Measurements from ENCODE around the gene HSFX3.

HSFX3 gene

DNA sequence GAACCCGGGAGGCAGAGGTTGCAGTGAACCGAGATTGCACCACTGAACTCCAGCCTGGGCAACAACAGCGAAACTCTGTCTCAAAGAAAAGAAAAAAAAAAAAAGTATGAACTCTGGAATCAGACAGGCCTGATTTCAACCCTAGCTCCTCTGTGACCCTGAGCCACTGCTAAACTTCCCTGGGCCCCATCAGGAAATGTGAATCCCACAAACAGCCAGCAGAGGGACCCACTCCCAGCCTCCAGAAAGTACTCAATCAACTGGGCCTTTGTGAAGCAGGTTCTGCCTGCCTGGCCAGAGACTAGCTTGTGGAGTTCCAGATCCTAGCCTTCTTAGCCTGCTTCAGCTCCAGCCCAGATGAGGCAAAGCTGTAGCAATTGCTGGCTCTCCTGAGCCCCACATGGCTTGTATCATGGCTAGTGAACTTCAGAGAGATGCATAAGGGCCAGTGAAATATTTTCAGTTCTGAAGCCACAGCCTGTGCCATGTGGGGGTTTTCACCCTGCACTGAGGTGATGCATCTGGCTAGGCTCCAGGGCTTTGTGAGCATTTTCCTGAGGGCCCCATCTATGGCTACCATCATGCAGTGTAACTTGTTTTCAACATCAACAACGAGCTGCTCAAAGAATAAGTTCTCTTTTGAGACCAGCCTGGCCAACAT lies 37.4 kb downstream of the HSFX3 start:
- TF ChIP-seq, protein P1, sequence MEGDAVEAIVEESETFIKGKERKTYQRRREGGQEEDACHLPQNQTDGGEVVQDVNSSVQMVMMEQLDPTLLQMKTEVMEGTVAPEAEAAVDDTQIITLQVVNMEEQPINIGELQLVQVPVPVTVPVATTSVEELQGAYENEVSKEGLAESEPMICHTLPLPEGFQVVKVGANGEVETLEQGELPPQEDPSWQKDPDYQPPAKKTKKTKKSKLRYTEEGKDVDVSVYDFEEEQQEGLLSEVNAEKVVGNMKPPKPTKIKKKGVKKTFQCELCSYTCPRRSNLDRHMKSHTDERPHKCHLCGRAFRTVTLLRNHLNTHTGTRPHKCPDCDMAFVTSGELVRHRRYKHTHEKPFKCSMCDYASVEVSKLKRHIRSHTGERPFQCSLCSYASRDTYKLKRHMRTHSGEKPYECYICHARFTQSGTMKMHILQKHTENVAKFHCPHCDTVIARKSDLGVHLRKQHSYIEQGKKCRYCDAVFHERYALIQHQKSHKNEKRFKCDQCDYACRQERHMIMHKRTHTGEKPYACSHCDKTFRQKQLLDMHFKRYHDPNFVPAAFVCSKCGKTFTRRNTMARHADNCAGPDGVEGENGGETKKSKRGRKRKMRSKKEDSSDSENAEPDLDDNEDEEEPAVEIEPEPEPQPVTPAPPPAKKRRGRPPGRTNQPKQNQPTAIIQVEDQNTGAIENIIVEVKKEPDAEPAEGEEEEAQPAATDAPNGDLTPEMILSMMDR (IDR thresholded peaks at IDR 0.05; ENCODE audit: control extremely low read depth, extremely low read depth, low read depth, missing control alignments): peak; percentile 45
- CTCF ChIA-PET: interaction anchor here (0.7 to 2.7 kb wide), 13 partner anchors 9 to 1583 kb away, joined by 3 to 18 read pairs (median 4); no protein-coding TSS in a partner anchor
- POLR2A ChIA-PET: no interaction called here
- DNase-seq (ENCODE audit: extremely low spot score): peak; percentile 46

DNA sequence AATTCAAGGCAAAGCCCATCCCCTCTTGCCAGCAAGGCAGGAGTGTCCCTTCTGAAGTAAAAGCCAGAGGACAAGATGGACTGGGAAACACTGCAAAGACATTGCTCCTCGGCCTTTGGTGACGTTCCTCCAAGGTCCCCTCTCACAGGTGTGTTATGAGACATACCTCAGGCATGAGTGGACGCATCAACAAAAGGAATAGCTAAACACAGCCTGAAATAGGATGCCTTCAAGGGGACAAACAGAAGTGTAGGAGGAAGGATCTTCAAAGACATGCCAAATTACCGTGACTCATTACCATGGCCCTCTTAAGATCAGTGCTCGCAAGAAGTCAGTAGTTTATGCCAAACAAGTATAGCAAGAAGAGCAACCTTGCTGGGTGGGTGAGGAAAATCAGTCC lies 38.6 kb downstream of the HSFX3 start:
- CTCF ChIA-PET: interaction anchor here (1.0 to 2.7 kb wide), 5 partner anchors 10 to 1582 kb away, joined by 3 to 18 read pairs (median 5); no protein-coding TSS in a partner anchor
- DNase-seq (ENCODE audit: extremely low spot score): no peak
- POLR2A ChIA-PET: no interaction called here
- TF ChIP-seq, protein P1 (IDR thresholded peaks at IDR 0.05; ENCODE audit: control extremely low read depth, extremely low read depth, low read depth, missing control alignments): no peak

DNA sequence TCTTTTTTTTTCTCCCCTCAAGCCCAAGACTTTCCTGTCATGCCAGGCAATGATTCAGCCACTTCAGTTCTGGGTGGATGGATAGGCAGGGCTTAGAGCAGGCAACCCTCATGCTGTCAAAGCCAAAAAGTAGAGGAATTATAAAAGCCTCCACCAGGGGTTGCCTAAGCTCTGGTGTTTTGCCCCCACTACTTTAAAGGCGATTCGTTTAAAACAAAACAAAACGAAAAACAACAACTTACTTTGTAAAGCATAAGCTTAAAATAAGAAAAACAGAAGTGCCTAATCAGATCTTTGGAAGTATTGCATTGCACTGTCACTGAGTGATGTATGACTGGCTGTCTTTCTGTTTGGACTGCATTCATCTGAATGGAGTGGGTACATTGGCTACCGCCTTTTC lies 39.3 kb downstream of the HSFX3 start:
- no peak for DNase-seq (ENCODE audit: extremely low spot score)
- CTCF ChIA-PET: interaction anchor here (1.0 to 1.5 kb wide), 2 partner anchors 12 to 16 kb away, joined by 3 to 5 read pairs; no protein-coding TSS in a partner anchor
- TF ChIP-seq, protein P1 (IDR thresholded peaks at IDR 0.05; ENCODE audit: control extremely low read depth, extremely low read depth, low read depth, missing control alignments): no peak
- POLR2A ChIA-PET: no interaction called here

DNA sequence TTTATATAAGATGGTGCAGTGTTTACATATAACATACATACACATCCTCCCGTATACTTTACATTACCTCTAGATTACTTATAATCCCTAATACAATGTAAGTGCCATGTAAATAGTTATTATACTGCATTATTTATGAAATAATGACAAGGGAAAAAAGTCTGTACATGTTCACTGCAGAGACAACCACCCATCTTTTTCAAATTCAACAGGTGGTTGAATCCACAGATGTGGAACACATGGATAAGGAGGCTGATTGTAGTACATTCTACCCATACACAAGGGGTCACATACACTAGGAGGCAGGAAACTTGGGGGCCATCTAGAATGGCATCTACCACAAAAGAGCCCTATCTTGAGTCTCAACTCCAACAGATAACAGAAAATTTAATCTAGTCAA lies 41.3 kb downstream of the HSFX3 start:
- no peak for DNase-seq (ENCODE audit: extremely low spot score)
- TF ChIP-seq, protein P1 (IDR thresholded peaks at IDR 0.05; ENCODE audit: control extremely low read depth, extremely low read depth, low read depth, missing control alignments): no peak
- POLR2A ChIA-PET: no interaction called here
- CTCF ChIA-PET: no interaction called here

DNA sequence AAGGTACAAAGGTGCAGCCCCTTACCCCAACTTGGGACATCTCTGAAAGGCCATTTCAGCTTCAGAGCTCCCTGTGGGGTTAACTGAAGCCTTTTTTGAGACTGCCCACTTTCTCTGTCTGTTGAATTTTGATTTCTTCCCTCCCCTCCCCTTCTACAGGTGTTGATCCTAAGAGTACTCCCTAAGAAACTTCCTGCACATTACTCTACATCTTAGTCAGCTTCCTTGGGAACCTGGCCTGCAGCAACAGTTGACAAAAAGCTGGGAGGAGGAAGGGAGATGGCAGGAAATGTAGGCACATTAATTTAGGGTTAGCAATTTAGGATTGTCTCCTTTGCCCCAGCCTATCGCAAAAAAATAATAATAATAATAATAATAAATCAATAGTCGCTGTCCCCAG lies 43.4 kb downstream of the HSFX3 start:
- ChIA-PET POLR2A (no interaction called here), CTCF (no interaction called here)
- no peak for DNase-seq (ENCODE audit: extremely low spot score)
- TF ChIP-seq, protein P1 (IDR thresholded peaks at IDR 0.05; ENCODE audit: control extremely low read depth, extremely low read depth, low read depth, missing control alignments): no peak

DNA sequence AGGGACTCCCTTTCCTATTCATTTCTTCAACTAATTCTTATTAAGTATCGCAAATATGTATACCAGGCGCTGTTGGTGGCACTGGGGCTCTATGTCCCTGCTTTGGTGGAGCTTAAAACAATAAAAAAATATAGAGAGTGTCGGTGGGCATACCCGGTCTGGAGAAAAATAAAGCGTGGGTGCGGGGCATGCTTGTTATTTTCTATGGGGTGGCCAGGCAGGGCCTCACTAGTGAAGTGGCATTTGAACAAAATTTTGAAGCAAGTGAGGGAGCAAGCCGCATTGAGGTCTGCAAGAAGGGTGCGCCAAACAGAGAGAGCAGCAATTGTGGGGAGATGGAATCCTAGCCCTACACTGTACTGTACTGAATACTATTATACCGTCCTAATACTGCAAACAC lies 44.1 kb downstream of the HSFX3 start:
- ChIA-PET POLR2A (interaction anchor here (1.1 to 2.6 kb wide), 2 partner anchors 17 to 35 kb away, joined by 5 to 17 read pairs; partner anchors contain the start of gene EOLA1), CTCF (interaction anchor here (1.4 kb wide), 1 partner anchor 16 kb away, joined by 5 read pairs; no protein-coding TSS in a partner anchor)
- DNase-seq (ENCODE audit: extremely low spot score): no peak
- TF ChIP-seq, protein P1 (IDR thresholded peaks at IDR 0.05; ENCODE audit: control extremely low read depth, extremely low read depth, low read depth, missing control alignments): no peak

Measured in GM10248 (cell line).